Measurements from ENCODE around the gene CEP85L. TPM values are rescaled to one million over a fixed set of nuclear protein-coding genes. Genes with fewer than 3 reads are reported as not detected.

Gene CEP85L
- total RNA-seq, 1 donor from 2014 or later: 42.3 TPM

- H3K4me3 Mint-ChIP-seq: no peak overlapping the region
- no peak overlapping the region for H3K27ac Mint-ChIP-seq
- no peak for DNase-seq
- intact Hi-C loops (cut with micrococcal nuclease): no loop called here
- no peaks in the 10 kb centered on the region for H3K27me3 Mint-ChIP-seq
- peaks cover 17% of the 10 kb centered on the region for H3K4me1 Mint-ChIP-seq
- peaks cover 6% of the 10 kb centered on the region for H3K9me3 Mint-ChIP-seq
- peaks cover 42% of the 10 kb centered on the region for H3K36me3 Mint-ChIP-seq (ENCODE audit: low read depth)
Observed at GRCh38 chr6:118522422-118522821, 129.0 kb downstream of the CEP85L start.

GRCh38 chr6:118514689-118515088 lies 136.7 kb downstream of the CEP85L start:
- intact Hi-C loops (cut with micrococcal nuclease): no loop called here
- no peaks in the 10 kb centered on the region for H3K27me3 Mint-ChIP-seq
- no peaks in the 10 kb centered on the region for H3K9me3 Mint-ChIP-seq
- no peak overlapping the region for H3K27ac Mint-ChIP-seq
- no peak for DNase-seq
- peaks cover 31% of the 10 kb centered on the region for H3K36me3 Mint-ChIP-seq (ENCODE audit: low read depth)
- peaks cover 4% of the 10 kb centered on the region for H3K4me1 Mint-ChIP-seq
- no peak overlapping the region for H3K4me3 Mint-ChIP-seq

- no peak overlapping the region for H3K27ac Mint-ChIP-seq
- peaks cover 1% of the 10 kb centered on the region for H3K4me1 Mint-ChIP-seq
- intact Hi-C loops (cut with micrococcal nuclease): no loop called here
- H3K36me3 Mint-ChIP-seq (ENCODE audit: low read depth): peaks cover 11% of the 10 kb centered on the region
- no peak overlapping the region for H3K4me3 Mint-ChIP-seq
- no peaks in the 10 kb centered on the region for H3K27me3 Mint-ChIP-seq
- no peak for DNase-seq
- no peaks in the 10 kb centered on the region for H3K9me3 Mint-ChIP-seq
Observed at GRCh38 chr6:118511930-118512715, 139.3 kb downstream of the CEP85L start.

- DNase-seq: no peak
- peaks cover 15% of the 10 kb centered on the region for H3K36me3 Mint-ChIP-seq (ENCODE audit: low read depth)
Observed at GRCh38 chr6:118509009-118509617, 142.3 kb downstream of the CEP85L start.

GRCh38 chr6:118507636-118508035 lies 143.8 kb downstream of the CEP85L start:
- intact Hi-C loops (cut with micrococcal nuclease): loop anchor here (10.0 kb wide), 1 partner anchor 223 kb away; no protein-coding TSS in a partner anchor
- no peak overlapping the region for H3K4me3 Mint-ChIP-seq
- H3K27ac Mint-ChIP-seq: no peak overlapping the region
- no peaks in the 10 kb centered on the region for H3K27me3 Mint-ChIP-seq
- DNase-seq: no peak
- H3K4me1 Mint-ChIP-seq: peaks cover 2% of the 10 kb centered on the region
- peaks cover 1% of the 10 kb centered on the region for H3K9me3 Mint-ChIP-seq
- H3K36me3 Mint-ChIP-seq (ENCODE audit: low read depth): peaks cover 27% of the 10 kb centered on the region

More at GRCh38 chr6:118509009-118509617, 142.3 kb downstream of the CEP85L start:
- H3K4me1 Mint-ChIP-seq: peaks cover 4% of the 10 kb centered on the region
- H3K27ac Mint-ChIP-seq: no peak overlapping the region
- no peaks in the 10 kb centered on the region for H3K9me3 Mint-ChIP-seq
- intact Hi-C loops (cut with micrococcal nuclease): loop anchor here (10.0 kb wide), 1 partner anchor 224 kb away; no protein-coding TSS in a partner anchor
- no peaks in the 10 kb centered on the region for H3K27me3 Mint-ChIP-seq
- H3K4me3 Mint-ChIP-seq: no peak overlapping the region

GRCh38 chr6:118506071-118506638 lies 145.2 kb downstream of the CEP85L start:
- H3K27ac Mint-ChIP-seq: peak overlapping the region; percentile 29
- DNase-seq: no peak
- H3K9me3 Mint-ChIP-seq: peaks cover 10% of the 10 kb centered on the region
- no peaks in the 10 kb centered on the region for H3K27me3 Mint-ChIP-seq
- peaks cover 42% of the 10 kb centered on the region for H3K36me3 Mint-ChIP-seq (ENCODE audit: low read depth)
- H3K4me3 Mint-ChIP-seq: no peak overlapping the region
- intact Hi-C loops (cut with micrococcal nuclease): loop anchor here (10.0 kb wide), 1 partner anchor 221 kb away; no protein-coding TSS in a partner anchor
- H3K4me1 Mint-ChIP-seq: peaks cover 2% of the 10 kb centered on the region

GRCh38 chr6:118505656-118506055 lies 145.7 kb downstream of the CEP85L start:
- H3K27me3 Mint-ChIP-seq: no peaks in the 10 kb centered on the region
- peaks cover 2% of the 10 kb centered on the region for H3K4me1 Mint-ChIP-seq
- H3K9me3 Mint-ChIP-seq: peaks cover 10% of the 10 kb centered on the region
- no peak overlapping the region for H3K4me3 Mint-ChIP-seq
- H3K36me3 Mint-ChIP-seq (ENCODE audit: low read depth): peaks cover 47% of the 10 kb centered on the region
- no peak overlapping the region for H3K27ac Mint-ChIP-seq
- intact Hi-C loops (cut with micrococcal nuclease): loop anchor here (10.0 kb wide), 1 partner anchor 221 kb away; no protein-coding TSS in a partner anchor
- DNase-seq: no peak

GRCh38 chr6:118504611-118505010 lies 146.8 kb downstream of the CEP85L start:
- H3K4me3 Mint-ChIP-seq: no peak overlapping the region
- H3K27ac Mint-ChIP-seq: no peak overlapping the region
- no peak for DNase-seq
- no peaks in the 10 kb centered on the region for H3K27me3 Mint-ChIP-seq
- intact Hi-C loops (cut with micrococcal nuclease): loop anchor here (10.0 kb wide), 1 partner anchor 220 kb away; no protein-coding TSS in a partner anchor
- H3K4me1 Mint-ChIP-seq: peaks cover 4% of the 10 kb centered on the region
- peaks cover 10% of the 10 kb centered on the region for H3K9me3 Mint-ChIP-seq
- H3K36me3 Mint-ChIP-seq (ENCODE audit: low read depth): peaks cover 49% of the 10 kb centered on the region

GRCh38 chr6:118502169-118502568 lies 149.2 kb downstream of the CEP85L start:
- H3K27me3 Mint-ChIP-seq: no peaks in the 10 kb centered on the region
- H3K9me3 Mint-ChIP-seq: peaks cover 10% of the 10 kb centered on the region
- intact Hi-C loops (cut with micrococcal nuclease): loop anchor here (10.0 kb wide), 1 partner anchor 217 kb away; no protein-coding TSS in a partner anchor
- no peak overlapping the region for H3K27ac Mint-ChIP-seq
- no peak overlapping the region for H3K4me3 Mint-ChIP-seq
- no peak for DNase-seq
- H3K36me3 Mint-ChIP-seq (ENCODE audit: low read depth): peaks cover 56% of the 10 kb centered on the region
- H3K4me1 Mint-ChIP-seq: peaks cover 4% of the 10 kb centered on the region

- no peak for DNase-seq
- peaks cover 60% of the 10 kb centered on the region for H3K36me3 Mint-ChIP-seq (ENCODE audit: low read depth)
- H3K27ac Mint-ChIP-seq: no peak overlapping the region
- peaks cover 3% of the 10 kb centered on the region for H3K4me1 Mint-ChIP-seq
- intact Hi-C loops (cut with micrococcal nuclease): loop anchor here (10.0 kb wide), 1 partner anchor 217 kb away; no protein-coding TSS in a partner anchor
- H3K27me3 Mint-ChIP-seq: no peaks in the 10 kb centered on the region
- H3K4me3 Mint-ChIP-seq: no peak overlapping the region
- peaks cover 10% of the 10 kb centered on the region for H3K9me3 Mint-ChIP-seq
Observed at GRCh38 chr6:118501765-118502164, 149.6 kb downstream of the CEP85L start.

GRCh38 chr6:118501099-118501498 lies 150.3 kb downstream of the CEP85L start:
- intact Hi-C loops (cut with micrococcal nuclease): loop anchor here (10.0 kb wide), 1 partner anchor 216 kb away; no protein-coding TSS in a partner anchor
- Mint-ChIP-seq H3K27me3 (no peaks in the 10 kb centered on the region), H3K9me3 (peaks cover 10% of the 10 kb centered on the region), H3K36me3 (ENCODE audit: low read depth) (peaks cover 59% of the 10 kb centered on the region), H3K4me1 (peaks cover 2% of the 10 kb centered on the region), H3K27ac (no peak overlapping the region), H3K4me3 (no peak overlapping the region)
- no peak for DNase-seq

- DNase-seq: no peak
- intact Hi-C loops (cut with micrococcal nuclease): loop anchor here (10.0 kb wide), 1 partner anchor 216 kb away; no protein-coding TSS in a partner anchor
- H3K36me3 Mint-ChIP-seq (ENCODE audit: low read depth): peaks cover 64% of the 10 kb centered on the region
- H3K27me3 Mint-ChIP-seq: no peaks in the 10 kb centered on the region
- H3K9me3 Mint-ChIP-seq: peaks cover 10% of the 10 kb centered on the region
- H3K27ac Mint-ChIP-seq: no peak overlapping the region
- H3K4me1 Mint-ChIP-seq: peaks cover 2% of the 10 kb centered on the region
- no peak overlapping the region for H3K4me3 Mint-ChIP-seq
Observed at GRCh38 chr6:118500130-118501015, 151.0 kb downstream of the CEP85L start.

Data from activated CD4-positive, alpha-beta T cell treated with anti-CD3 and anti-CD28 coated beads, Interleukin-2, amount 10 ng/mL, durations not matched to agents 24 days and 14 days (primary cell).